ENCODE measurements around the gene MMRN2. TPM values are rescaled to one million over a fixed set of nuclear protein-coding genes. Genes with fewer than 3 reads are reported as not detected.

Gene MMRN2
- polyA plus RNA-seq, 1 of the 3 experiments (the other 2 are of a cell fraction) = 0.05 TPM

DNA sequence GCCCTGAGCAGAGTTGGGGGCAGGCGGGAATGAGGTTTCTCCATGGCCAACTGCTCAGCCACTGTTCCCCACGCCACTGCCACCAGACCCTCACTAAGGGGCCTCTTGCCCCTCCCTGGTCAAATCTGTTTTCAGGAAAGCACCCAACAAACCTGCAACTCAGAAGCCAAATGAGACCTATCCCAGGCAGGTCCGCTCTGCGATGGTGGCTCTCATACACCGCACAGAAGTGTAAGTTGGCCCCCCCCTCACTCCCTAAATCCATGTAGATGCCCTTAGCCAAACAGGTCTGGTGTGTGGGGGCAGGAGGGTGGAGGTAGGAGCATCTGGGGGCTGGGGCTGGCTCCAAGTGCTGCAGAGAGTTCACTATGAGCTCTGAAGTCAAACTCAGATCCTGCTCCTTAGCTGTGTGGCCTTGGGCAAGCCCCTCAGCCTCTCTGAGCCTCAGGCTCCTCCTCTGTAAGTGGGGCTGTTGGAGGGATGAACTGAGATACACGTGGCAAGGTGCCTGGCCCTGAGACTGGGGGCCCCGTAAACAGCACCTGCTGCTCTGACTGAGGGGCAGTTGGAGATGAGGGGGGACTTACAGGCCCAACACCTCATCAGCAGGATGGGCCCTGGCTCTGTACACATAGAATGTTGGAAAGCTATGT lies 1.1 kb downstream of the MMRN2 start:
- Histone ChIP-seq H3K9me3 (no peaks in the 10 kb centered on the region), H4K20me1 (ENCODE audit: insufficient read depth) (no peaks in the 10 kb centered on the region), H3K4me3 (ENCODE audit: low read depth in 2 of 2, low read length in 1 of 2) (no peak overlapping the region), H3K27ac (ENCODE audit: low read depth in 2 of 2, low read length in 1 of 2) (no peak overlapping the region), H2AFZ (ENCODE audit: low read depth) (no peak overlapping the region), H3F3A (replicated peaks; ENCODE audit: insufficient read depth) (no peaks in the 10 kb centered on the region), H3K9ac (no peak overlapping the region), H3K9me2 (no peaks in the 10 kb centered on the region), H3K36me3 (replicated peaks in 1 of 2; ENCODE audit: control insufficient read depth in 1 of 2, insufficient read depth in 2 of 2, low read length in 1 of 2) (no peaks in the 10 kb centered on the region), H3K4me1 (ENCODE audit: control insufficient read depth in 1 of 2, insufficient read depth in 2 of 2, low read depth in 1 of 2, low read length in 1 of 2) (peaks cover 6 to 11% of the 10 kb centered on the region in 2 experiments; a peak in 2 of 4 replicates), H3K79me2 (ENCODE audit: insufficient read depth) (no peaks in the 10 kb centered on the region), H3K27me3 (ENCODE audit: insufficient read depth) (no peaks in the 10 kb centered on the region), H3K4me2 (no peak overlapping the region)
- WGBS (ENCODE audit: low lambda C conversion rate) = 91% methylated on average over 6 of the region's 7 CpGs
- CTCF ChIA-PET = interaction anchor here (2.0 to 2.6 kb wide), 2 partner anchors 10 to 16 kb away, joined by 7 to 9 read pairs; no protein-coding TSS in a partner anchor
- TF ChIP-seq IRF3 (IDR thresholded peaks at IDR 0.05; ENCODE audit: low read depth, low read length) (no peak), YY1 (IDR thresholded peaks at IDR 0.05; ENCODE audit: low read depth) (no peak)
- no peak for DNase-seq
- POLR2A ChIA-PET = no interaction called here

GRCh38 chr10:86955501-86956194 lies 1.8 kb downstream of the MMRN2 start:
- ChIA-PET CTCF (interaction anchor here (1.4 to 2.6 kb wide), 3 partner anchors 9 to 16 kb away, joined by 6 to 9 read pairs (median 7); no protein-coding TSS in a partner anchor), POLR2A (no interaction called here)
- H3K27me3 ChIP-seq (ENCODE audit: insufficient read depth) = no peaks in the 10 kb centered on the region
- peaks cover 6 to 11% of the 10 kb centered on the region in 2 experiments; a peak in 2 of 4 replicates for H3K4me1 ChIP-seq (ENCODE audit: control insufficient read depth in 1 of 2, insufficient read depth in 2 of 2, low read depth in 1 of 2, low read length in 1 of 2)
- no peak overlapping the region for H3K4me3 ChIP-seq (ENCODE audit: low read depth in 2 of 2, low read length in 1 of 2)
- H3K9me2 ChIP-seq = no peaks in the 10 kb centered on the region
- H3K36me3 ChIP-seq (replicated peaks in 1 of 2; ENCODE audit: control insufficient read depth in 1 of 2, insufficient read depth in 2 of 2, low read length in 1 of 2) = no peaks in the 10 kb centered on the region
- H3K4me2 ChIP-seq = no peak overlapping the region
- H3K9ac ChIP-seq = no peak overlapping the region
- H3K79me2 ChIP-seq (ENCODE audit: insufficient read depth) = no peaks in the 10 kb centered on the region
- no peaks in the 10 kb centered on the region for H4K20me1 ChIP-seq (ENCODE audit: insufficient read depth)
- H2AFZ ChIP-seq (ENCODE audit: low read depth) = no peak overlapping the region
- H3F3A ChIP-seq (replicated peaks; ENCODE audit: insufficient read depth) = no peaks in the 10 kb centered on the region
- TF ChIP-seq NFIC (IDR thresholded peaks at IDR 0.05; ENCODE audit: borderline replicate concordance) (no peak), MAX (IDR thresholded peaks at IDR 0.05; ENCODE audit: low read depth) (no peak), TAF1 (IDR thresholded peaks at IDR 0.05; ENCODE audit: borderline replicate concordance, low read depth, low read length) (no peak), MEF2A (IDR thresholded peaks at IDR 0.05; ENCODE audit: borderline replicate concordance, low read depth) (no peak), RAD21 (IDR thresholded peaks at IDR 0.05; ENCODE audit: low read length) (no peak), SMC3 (IDR thresholded peaks at IDR 0.05; ENCODE audit: low read depth, low read length) (no peak), EP300 (IDR thresholded peaks at IDR 0.05; ENCODE audit: borderline replicate concordance in 1 of 2, low read depth in 1 of 2, low read length in 1 of 2) (no peak), TCF12 (IDR thresholded peaks at IDR 0.05) (no peak), RFX5 (IDR thresholded peaks at IDR 0.05; ENCODE audit: low read length) (no peak), MXI1 (IDR thresholded peaks at IDR 0.05; ENCODE audit: low read depth, low read length) (no peak), CHD2 (IDR thresholded peaks at IDR 0.05; ENCODE audit: low read length, partially characterized antibody) (no peak)
- TF ChIP-seq, protein P1, sequence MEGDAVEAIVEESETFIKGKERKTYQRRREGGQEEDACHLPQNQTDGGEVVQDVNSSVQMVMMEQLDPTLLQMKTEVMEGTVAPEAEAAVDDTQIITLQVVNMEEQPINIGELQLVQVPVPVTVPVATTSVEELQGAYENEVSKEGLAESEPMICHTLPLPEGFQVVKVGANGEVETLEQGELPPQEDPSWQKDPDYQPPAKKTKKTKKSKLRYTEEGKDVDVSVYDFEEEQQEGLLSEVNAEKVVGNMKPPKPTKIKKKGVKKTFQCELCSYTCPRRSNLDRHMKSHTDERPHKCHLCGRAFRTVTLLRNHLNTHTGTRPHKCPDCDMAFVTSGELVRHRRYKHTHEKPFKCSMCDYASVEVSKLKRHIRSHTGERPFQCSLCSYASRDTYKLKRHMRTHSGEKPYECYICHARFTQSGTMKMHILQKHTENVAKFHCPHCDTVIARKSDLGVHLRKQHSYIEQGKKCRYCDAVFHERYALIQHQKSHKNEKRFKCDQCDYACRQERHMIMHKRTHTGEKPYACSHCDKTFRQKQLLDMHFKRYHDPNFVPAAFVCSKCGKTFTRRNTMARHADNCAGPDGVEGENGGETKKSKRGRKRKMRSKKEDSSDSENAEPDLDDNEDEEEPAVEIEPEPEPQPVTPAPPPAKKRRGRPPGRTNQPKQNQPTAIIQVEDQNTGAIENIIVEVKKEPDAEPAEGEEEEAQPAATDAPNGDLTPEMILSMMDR (IDR thresholded peaks at IDR 0.05) = no peak
- TF ChIP-seq, protein P2, sequence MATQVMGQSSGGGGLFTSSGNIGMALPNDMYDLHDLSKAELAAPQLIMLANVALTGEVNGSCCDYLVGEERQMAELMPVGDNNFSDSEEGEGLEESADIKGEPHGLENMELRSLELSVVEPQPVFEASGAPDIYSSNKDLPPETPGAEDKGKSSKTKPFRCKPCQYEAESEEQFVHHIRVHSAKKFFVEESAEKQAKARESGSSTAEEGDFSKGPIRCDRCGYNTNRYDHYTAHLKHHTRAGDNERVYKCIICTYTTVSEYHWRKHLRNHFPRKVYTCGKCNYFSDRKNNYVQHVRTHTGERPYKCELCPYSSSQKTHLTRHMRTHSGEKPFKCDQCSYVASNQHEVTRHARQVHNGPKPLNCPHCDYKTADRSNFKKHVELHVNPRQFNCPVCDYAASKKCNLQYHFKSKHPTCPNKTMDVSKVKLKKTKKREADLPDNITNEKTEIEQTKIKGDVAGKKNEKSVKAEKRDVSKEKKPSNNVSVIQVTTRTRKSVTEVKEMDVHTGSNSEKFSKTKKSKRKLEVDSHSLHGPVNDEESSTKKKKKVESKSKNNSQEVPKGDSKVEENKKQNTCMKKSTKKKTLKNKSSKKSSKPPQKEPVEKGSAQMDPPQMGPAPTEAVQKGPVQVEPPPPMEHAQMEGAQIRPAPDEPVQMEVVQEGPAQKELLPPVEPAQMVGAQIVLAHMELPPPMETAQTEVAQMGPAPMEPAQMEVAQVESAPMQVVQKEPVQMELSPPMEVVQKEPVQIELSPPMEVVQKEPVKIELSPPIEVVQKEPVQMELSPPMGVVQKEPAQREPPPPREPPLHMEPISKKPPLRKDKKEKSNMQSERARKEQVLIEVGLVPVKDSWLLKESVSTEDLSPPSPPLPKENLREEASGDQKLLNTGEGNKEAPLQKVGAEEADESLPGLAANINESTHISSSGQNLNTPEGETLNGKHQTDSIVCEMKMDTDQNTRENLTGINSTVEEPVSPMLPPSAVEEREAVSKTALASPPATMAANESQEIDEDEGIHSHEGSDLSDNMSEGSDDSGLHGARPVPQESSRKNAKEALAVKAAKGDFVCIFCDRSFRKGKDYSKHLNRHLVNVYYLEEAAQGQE (IDR thresholded peaks at IDR 0.05; ENCODE audit: low read depth, low read length) = no peak
- DNase-seq = no peak
- no peaks in the 10 kb centered on the region for H3K9me3 ChIP-seq
- WGBS (ENCODE audit: low lambda C conversion rate) = 83% methylated on average over 7 of the region's 16 CpGs
- H3K27ac ChIP-seq (ENCODE audit: low read depth in 2 of 2, low read length in 1 of 2) = no peak overlapping the region
